ENCODE measurements around the gene OR8B12.

OR8B12 gene, protein sequence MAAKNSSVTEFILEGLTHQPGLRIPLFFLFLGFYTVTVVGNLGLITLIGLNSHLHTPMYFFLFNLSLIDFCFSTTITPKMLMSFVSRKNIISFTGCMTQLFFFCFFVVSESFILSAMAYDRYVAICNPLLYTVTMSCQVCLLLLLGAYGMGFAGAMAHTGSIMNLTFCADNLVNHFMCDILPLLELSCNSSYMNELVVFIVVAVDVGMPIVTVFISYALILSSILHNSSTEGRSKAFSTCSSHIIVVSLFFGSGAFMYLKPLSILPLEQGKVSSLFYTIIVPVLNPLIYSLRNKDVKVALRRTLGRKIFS

GRCh38 chr11:124543554-124543953, at the start of gene OR8B12:
TSS of gene OR8B12 (minus strand) at chr11:124543654. CDS start at chr11:124543654, 0 bp downstream.
- DNase-seq: no peak

DNA sequence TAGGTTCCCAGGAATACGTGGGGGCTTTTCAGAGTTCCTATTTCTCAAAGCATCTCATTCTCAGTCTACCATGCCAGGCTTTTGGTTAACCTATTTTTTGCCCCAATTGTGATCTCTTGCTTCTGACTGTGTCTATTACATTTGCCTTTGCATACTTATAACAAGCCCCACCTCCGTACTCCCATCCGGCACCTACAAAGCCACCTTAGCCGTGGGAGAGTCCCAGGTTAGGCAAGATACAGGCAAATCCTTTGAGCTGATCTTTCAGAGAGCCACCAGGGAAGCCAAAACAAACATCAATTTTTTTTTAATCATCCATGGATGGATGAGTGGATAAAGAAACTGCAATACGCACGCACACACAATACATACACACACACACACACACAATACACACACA, 49.2 kb upstream of the OR8B12 start:
- no peak for DNase-seq

DNA sequence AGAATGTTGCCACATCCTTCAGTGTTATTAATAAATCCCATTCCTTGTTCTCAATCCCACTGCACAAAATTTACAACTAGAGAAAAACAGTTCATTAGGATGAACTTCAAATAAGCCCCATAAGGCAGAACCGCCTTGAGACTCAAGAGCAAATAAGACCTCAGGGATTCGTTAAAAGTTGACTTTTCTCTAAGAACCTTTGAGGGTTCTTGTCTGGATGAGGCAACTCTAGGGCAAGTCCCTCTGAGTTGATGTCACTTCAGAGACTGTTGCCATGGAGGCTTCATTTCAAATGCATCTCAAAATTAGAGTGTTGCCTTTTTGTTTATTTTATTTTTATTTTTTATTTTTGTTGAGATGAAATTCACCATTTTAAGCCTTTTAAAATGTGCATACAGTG, 48.0 kb upstream of the OR8B12 start:
- DNase-seq: no peak

DNA sequence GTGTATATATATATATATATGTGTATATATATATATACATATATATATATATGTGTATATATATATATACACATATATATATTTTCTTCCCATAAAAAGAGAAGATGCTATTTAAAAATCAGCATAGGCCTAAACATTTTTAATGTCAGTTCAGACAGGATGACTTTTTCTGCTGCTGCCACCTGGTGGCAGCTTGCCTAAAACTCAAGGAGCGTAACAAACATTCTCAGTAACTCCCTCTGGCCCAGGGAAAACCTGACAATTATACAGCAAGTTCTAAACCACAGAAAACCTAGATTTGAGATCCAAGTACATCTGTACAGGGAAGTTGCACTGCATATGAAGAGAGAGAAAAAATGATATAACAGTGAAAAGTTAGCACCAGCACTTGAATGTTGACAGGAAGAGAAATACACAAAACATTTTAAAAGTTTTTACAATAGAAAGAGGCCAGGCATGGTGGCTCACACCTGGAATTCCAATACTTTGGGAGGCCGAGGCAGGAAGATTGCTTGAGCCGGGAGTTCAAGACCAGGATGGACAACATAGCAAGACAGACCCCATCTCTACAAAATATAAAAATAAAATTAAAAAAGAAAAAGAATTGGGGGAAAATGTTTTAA, 42.9 kb upstream of the OR8B12 start:
- no peak for DNase-seq

DNA sequence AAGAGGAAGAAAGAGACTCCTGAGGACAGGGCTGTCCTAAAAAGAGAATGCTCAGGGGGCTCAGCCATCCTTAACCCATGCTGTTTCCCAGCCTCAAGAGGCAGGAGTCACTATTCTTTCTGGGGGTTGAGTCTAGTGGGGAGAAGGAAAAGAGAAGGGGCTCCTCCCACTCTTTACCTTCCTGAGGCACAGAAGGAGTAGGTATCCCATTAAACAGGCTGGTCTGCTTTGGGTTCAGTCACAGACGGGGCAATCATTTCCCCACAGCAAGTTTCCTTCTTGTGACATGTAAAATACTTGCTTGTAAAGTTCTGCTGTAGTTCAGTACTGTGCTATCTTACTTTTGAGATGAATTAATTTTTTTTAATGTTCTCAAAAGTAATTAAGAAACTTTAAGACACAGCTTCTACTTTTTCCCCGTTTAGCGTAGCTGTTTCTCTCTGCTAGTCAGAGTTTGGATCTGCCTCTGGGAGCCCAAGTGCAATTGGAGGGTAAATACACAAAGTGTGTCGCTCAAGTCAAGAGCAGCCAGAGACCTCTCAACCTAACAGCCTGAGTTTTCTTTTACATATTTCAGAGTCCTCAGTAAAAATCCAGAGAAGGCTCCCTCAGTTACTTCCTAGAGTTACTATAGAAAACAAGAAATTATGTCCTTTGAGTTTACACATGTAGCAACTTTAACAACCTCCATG, 41.4 kb upstream of the OR8B12 start:
- no peak for DNase-seq

DNA sequence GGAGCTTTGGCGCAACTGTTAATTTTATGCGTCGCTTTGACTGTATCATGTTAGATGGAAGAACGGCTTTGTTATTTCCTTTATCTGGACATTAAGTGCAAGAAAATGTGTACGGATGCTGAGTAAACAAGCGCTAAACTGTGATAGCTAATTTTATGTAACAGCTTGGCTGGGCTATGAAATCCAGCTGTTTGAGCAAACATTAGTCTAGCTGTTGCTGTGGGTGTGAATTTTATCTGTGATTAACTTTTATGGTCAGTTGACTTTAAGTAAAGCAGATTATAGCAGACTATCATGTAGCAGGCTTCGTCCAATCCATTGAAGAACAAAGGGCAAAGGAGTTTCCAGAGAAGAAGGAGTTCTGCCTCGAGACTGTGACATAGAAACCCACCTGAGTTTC, 40.3 kb upstream of the OR8B12 start:
- DNase-seq: no peak

- no peak for DNase-seq
These were observed 39.1 kb upstream of the OR8B12 start for GRCh38 chr11:124582565-124582964.

GRCh38 chr11:124581817-124582216, 38.4 kb upstream of the OR8B12 start:
- no peak for DNase-seq

- DNase-seq: no peak
These were observed 35.3 kb upstream of the OR8B12 start for GRCh38 chr11:124578761-124579160.

DNA sequence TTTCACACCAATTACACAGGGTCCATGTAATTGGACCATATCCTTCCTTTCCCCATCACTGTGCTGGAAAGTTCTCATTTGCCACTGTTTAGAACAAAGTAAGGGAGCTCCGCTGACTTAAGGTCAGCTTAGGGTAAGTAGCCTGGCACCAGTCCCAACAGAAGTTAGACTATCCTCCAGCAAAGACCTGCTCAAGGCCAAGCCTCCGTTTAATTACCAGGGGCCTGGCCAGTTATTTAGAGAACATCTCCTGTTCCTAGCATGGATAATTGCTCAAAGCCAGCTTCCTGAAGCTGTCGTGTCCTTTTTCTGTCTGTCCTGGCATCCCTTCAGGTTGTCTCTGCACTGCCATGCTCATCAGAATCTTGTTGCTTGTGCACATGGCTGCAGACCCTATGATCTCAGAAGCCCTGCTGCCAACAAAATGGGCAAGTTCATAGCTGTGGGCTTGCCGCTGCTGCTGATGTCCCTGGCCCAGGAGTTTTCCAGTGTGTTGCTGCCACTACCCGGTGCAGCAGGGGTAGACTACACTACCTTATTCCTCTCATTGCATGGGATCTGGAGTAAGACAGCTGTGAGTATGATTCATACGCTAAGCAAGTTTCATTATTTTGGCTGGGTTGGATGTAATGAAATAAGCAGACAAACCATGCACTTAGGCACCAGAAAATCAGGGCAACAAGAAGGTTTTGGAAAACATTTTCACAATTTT, 34.4 kb upstream of the OR8B12 start:
- DNase-seq: no peak

- DNase-seq: no peak
These were observed 26.7 kb upstream of the OR8B12 start for GRCh38 chr11:124570160-124570559.

- DNase-seq: no peak
These were observed 26.2 kb upstream of the OR8B12 start, which contains the start of gene OR8A1 for GRCh38 chr11:124569697-124570096. TSS of gene OR8A1 (plus strand) at chr11:124569997. CDS start at chr11:124570120, 123 bp downstream.

GRCh38 chr11:124556828-124557227, 13.4 kb upstream of the OR8B12 start:
- DNase-seq: no peak

GRCh38 chr11:124551987-124552386, 8.5 kb upstream of the OR8B12 start:
- DNase-seq: no peak

- no peak for DNase-seq
These were observed 7.7 kb upstream of the OR8B12 start for GRCh38 chr11:124551189-124551588.

GRCh38 chr11:124543145-124543544, 309 bp downstream of the OR8B12 start:
- DNase-seq: no peak

DNA sequence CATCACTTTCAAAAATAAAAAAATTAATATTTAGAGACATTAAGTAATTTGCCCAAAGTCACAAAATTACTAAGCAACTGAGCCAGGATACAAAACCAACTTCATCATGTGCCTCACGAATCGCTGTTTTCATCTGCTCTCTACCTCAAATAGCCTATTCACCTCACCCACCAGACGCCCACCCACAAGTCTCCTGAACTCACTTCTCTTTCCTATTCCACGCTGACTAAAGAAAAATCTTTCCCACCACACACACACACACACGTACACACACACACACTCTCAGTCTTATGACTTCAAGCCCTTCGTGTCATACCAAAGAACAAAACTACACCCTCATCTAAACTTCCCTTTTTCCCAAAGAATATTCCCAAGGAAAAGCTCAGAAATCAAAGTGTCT, 2.2 kb downstream of the OR8B12 start:
- no peak for DNase-seq

GRCh38 chr11:124538019-124538418, 5.4 kb downstream of the OR8B12 start:
- no peak for DNase-seq

DNA sequence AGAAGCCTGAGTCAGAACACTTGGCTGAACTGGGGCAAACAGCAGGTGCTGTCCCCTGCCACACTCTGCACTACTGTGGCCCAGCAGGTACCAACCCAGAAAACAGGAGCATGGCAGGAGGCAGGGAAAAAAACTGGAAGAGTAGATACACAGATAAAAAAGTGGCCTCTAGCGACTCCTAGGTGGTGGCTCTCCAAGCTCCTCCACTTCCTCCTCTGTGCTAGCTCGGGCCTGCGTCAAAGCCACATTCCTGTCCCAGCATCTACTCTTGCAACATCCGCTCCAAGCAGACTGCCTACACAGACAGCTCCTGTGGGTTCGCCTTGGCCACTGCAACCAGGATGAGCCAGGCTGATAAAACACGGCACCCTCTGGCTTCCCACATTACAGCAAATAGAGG, 6.9 kb downstream of the OR8B12 start:
- DNase-seq: no peak

DNA sequence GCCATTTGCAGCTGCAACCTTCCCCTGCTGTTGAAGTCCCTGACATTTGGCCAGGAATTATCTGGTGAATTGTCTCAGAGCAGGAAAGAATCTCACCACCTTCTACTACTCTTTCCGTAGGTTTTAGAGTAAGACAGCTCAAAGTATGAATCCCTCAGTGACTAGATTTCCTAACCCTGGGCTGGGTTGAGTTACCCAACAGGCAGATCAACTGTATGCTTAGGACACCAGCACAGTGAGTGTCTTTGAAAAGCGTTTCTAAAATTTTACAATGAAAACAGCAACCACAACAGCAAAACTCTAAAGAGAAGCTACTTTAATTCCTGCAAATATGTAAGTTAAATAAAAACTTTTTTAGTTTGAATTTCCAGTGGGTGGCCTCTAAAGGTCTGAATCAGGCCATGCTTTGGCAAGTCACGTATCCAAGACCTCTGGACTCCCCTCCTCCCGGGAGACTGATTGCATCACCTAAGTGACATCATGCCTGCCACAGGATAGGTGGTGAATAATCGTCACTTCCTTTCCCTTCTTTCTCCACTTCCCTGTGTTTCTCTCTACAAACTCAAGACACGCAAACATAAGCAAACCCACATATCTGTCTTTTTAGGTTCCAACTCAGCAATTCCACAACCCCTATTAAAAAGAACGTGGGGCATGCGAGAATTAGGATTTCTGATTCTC, 7.8 kb downstream of the OR8B12 start:
- DNase-seq: no peak

GRCh38 chr11:124534051-124534450, 9.4 kb downstream of the OR8B12 start:
- no peak for DNase-seq

GRCh38 chr11:124533626-124534025, 9.8 kb downstream of the OR8B12 start:
- DNase-seq: no peak

DNA sequence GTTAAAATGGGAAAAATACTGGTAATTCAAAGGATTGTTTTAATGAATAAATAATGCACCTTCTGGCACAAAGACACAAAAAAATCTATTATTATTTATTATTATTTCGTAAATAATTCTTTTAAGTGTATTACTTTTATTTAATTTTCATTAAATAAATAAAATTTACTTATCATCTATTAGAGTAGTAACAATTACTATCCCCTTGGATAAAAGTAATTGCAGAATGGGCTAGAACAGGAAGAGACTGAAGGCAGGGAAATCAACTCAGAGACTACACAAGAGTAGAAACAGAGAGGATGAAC, 23.0 kb downstream of the OR8B12 start:
- no peak for DNase-seq
